HEK293 (cell line): Measurements from ENCODE around the gene RHOV.

Experiments
- CTCF ChIA-PET: fragments of 350-600 bp; formaldehyde crosslinking; extraction: SDS; loops from one replicate; lab custom pipeline; 2021; ENCODE audit warnings: antibody characterized with exemption; lab: Yijun Ruan, JAX
- POLR2A ChIA-PET: fragments of 300-600 bp; formaldehyde crosslinking; extraction: SDS; loops from one replicate; lab custom pipeline; 2020; ENCODE audit warnings: antibody characterized with exemption, inconsistent platforms; lab: Yijun Ruan, JAX
- H3K27ac ChIP-seq: fragments of 200-500 bp; sonication (Bioruptor generic); 2 replicates; pipeline ENCODE4 v1.5.1; 2014; ENCODE audit warnings: low read depth, low read length, control low read depth, inconsistent platforms; ENCODE audit errors: extremely low read depth
- H3K36me3 ChIP-seq, 2 experiments: fragments of 200-500 bp in 1 of 2; sonication (Bioruptor generic) in 1 of 2; 1 replicate in 1 of 2; 2 replicates in 1 of 2; pipeline ENCODE4 v1.5.1; 2014 to 2017; ENCODE audit warnings: inconsistent platforms in 2 of 2, low read length in 2 of 2; ENCODE audit not compliant: control insufficient read depth in 2 of 2, insufficient read depth in 1 of 2
- H3K4me1 ChIP-seq: fragments of 200-500 bp; sonication (Bioruptor generic); 2 replicates; pipeline ENCODE4 v1.5.1; 2014; ENCODE audit warnings: mild to moderate bottlenecking, low read length, inconsistent platforms; ENCODE audit not compliant: control insufficient read depth, insufficient read depth
- H3K4me3 ChIP-seq: 2 replicates; pipeline ENCODE4 v1.5.1; 2011; ENCODE audit warnings: low read depth, mild to moderate bottlenecking, control low read depth, low read length, moderate library complexity
- H3K9me3 ChIP-seq: fragments of 200-500 bp; sonication (Bioruptor generic); 2 replicates; pipeline ENCODE4 v1.5.1; 2014; ENCODE audit warnings: low read depth, low read length, inconsistent platforms; ENCODE audit not compliant: control insufficient read depth, insufficient read depth
- ATF2 ChIP-seq: fragments of 450-650 bp; formaldehyde crosslinking; IDR thresholded peaks from 2 replicates; pipeline ENCODE4 v1.5.1; 2016; ENCODE audit warnings: missing biosample characterization, missing genetic modification characterization, low read depth
- FEZF1 ChIP-seq: fragments of 450-650 bp; formaldehyde crosslinking; IDR thresholded peaks from 2 replicates; pipeline ENCODE4 v1.5.1; 2016; ENCODE audit warnings: missing biosample characterization, missing genetic modification characterization
- GLI2 ChIP-seq: fragments of 450-650 bp; formaldehyde crosslinking; IDR thresholded peaks from 2 replicates; pipeline ENCODE4; 2017; ENCODE audit warnings: missing biosample characterization, missing genetic modification characterization, low read depth, borderline replicate concordance
- GLI4 ChIP-seq: fragments of 450-650 bp; formaldehyde crosslinking; IDR thresholded peaks from 2 replicates; pipeline ENCODE4 v1.5.1; 2016; ENCODE audit warnings: missing biosample characterization, missing genetic modification characterization
- IKZF3 ChIP-seq: fragments of 450-650 bp; IDR thresholded peaks from 2 replicates; pipeline ENCODE4 v1.5.0; 2018; ENCODE audit warnings: missing biosample characterization, mild to moderate bottlenecking, missing genetic modification characterization, moderate library complexity
- SCRT1 ChIP-seq: fragments of 450-650 bp; formaldehyde crosslinking; IDR thresholded peaks from 2 replicates; pipeline ENCODE4 v1.5.1; 2016; ENCODE audit warnings: missing biosample characterization, missing genetic modification characterization, borderline replicate concordance
- TSHZ1 ChIP-seq: fragments of 450-650 bp; formaldehyde crosslinking; IDR thresholded peaks from 2 replicates; pipeline ENCODE4 v1.5.1; 2016; ENCODE audit warnings: missing biosample characterization, missing genetic modification characterization, borderline replicate concordance
- YY2 ChIP-seq: fragments of 450-650 bp; formaldehyde crosslinking; IDR thresholded peaks from 2 replicates; pipeline ENCODE4 v1.5.1; 2016; ENCODE audit warnings: missing biosample characterization, missing genetic modification characterization
- ZBTB21 ChIP-seq: fragments of 450-650 bp; formaldehyde crosslinking; IDR thresholded peaks from 2 replicates; pipeline ENCODE4 v1.5.1; 2017; ENCODE audit warnings: missing biosample characterization, missing genetic modification characterization
- ZFHX2 ChIP-seq: fragments of 450-650 bp; formaldehyde crosslinking; conservative IDR thresholded peaks from 2 replicates; pipeline ENCODE4 v1.5.1; 2016; ENCODE audit warnings: missing biosample characterization, missing genetic modification characterization
- ZNF138 ChIP-seq: fragments of 450-650 bp; formaldehyde crosslinking; IDR thresholded peaks from 2 replicates; pipeline ENCODE4 v1.5.1; 2016; ENCODE audit warnings: missing biosample characterization, missing genetic modification characterization, borderline replicate concordance
- ZNF341 ChIP-seq: fragments of 450-650 bp; formaldehyde crosslinking; IDR thresholded peaks from 2 replicates; pipeline ENCODE4; 2016; ENCODE audit warnings: low read depth, missing biosample characterization, missing genetic modification characterization
- ZNF350 ChIP-seq: fragments of 450-650 bp; formaldehyde crosslinking; IDR thresholded peaks from 2 replicates; pipeline ENCODE4 v1.5.0; 2017; ENCODE audit warnings: missing biosample characterization, mild to moderate bottlenecking, missing genetic modification characterization
- ZNF529 ChIP-seq: fragments of 450-650 bp; formaldehyde crosslinking; IDR thresholded peaks from 2 replicates; pipeline ENCODE4 v1.5.1; 2017; ENCODE audit warnings: missing genetic modification characterization, missing biosample characterization; ENCODE audit not compliant: insufficient replicate concordance
- ZNF530 ChIP-seq: fragments of 450-650 bp; formaldehyde crosslinking; IDR thresholded peaks from 2 replicates; pipeline ENCODE4 v1.5.1; 2016; ENCODE audit warnings: low read depth, missing biosample characterization, missing genetic modification characterization
- ZNF580 ChIP-seq: fragments of 450-650 bp; formaldehyde crosslinking; IDR thresholded peaks from 2 replicates; pipeline ENCODE4 v1.5.1; 2016; ENCODE audit warnings: missing biosample characterization, missing genetic modification characterization
- ZNF596 ChIP-seq: fragments of 450-650 bp; IDR thresholded peaks from 2 replicates; pipeline ENCODE4 v1.5.0; 2018; ENCODE audit warnings: missing biosample characterization, mild to moderate bottlenecking, missing genetic modification characterization, moderate library complexity
- ZNF654 ChIP-seq: fragments of 450-650 bp; formaldehyde crosslinking; IDR thresholded peaks from 2 replicates; pipeline ENCODE4 v1.5.1; 2016; ENCODE audit warnings: low read depth, missing biosample characterization, missing genetic modification characterization
- ZNF664 ChIP-seq: fragments of 450-650 bp; formaldehyde crosslinking; IDR thresholded peaks from 2 replicates; pipeline ENCODE4 v1.5.1; 2016; ENCODE audit warnings: missing biosample characterization, missing genetic modification characterization
- ZNF76 ChIP-seq: fragments of 450-650 bp; formaldehyde crosslinking; IDR thresholded peaks from 2 replicates; pipeline ENCODE4; 2016; ENCODE audit warnings: low read depth, missing biosample characterization, missing genetic modification characterization, borderline replicate concordance
- ZSCAN30 ChIP-seq: fragments of 450-650 bp; IDR thresholded peaks from 2 replicates; pipeline ENCODE4 v1.5.1; 2018; ENCODE audit warnings: missing biosample characterization, mild to moderate bottlenecking, missing genetic modification characterization, moderate library complexity

The RHOV gene

GRCh38 chr15:40909662-40910630, 35.9 kb upstream of the RHOV start:
- TF ChIP-seq ZNF664 (tag by site-specific recombination) (no peak), ZNF76 (tag by site-specific recombination) (no peak), ZNF341 (tag by site-specific recombination) (no peak), FEZF1 (tag by site-specific recombination) (no peak), GLI4 (tag by site-specific recombination) (no peak), YY2 (tag by site-specific recombination) (no peak), ZNF530 (no peak), ZNF654 (tag by site-specific recombination) (no peak), ZBTB21 (no peak), ZNF580 (no peak), IKZF3 (tag by site-specific recombination) (no peak), ZSCAN30 (no peak), ZNF350 (no peak), ATF2 (no peak)
- Histone ChIP-seq H3K9me3 (no peaks in the 10 kb centered on the region), H3K4me1 (peaks cover 2% of the 10 kb centered on the region; the same call in 1 of the 2 replicates), H3K27ac (no peak overlapping the region), H3K36me3 (peaks cover 0 to 1% of the 10 kb centered on the region in 2 experiments; a peak in 1 of 3 replicates), H3K4me3 (no peak overlapping the region)
- ChIA-PET POLR2A (no interaction called here), CTCF (interaction anchor here (1.1 to 3.1 kb wide), 5 partner anchors 14 to 112 kb away, joined by 3 to 18 read pairs (median 5); no protein-coding TSS in a partner anchor)

- peaks cover 0 to 16% of the 10 kb centered on the region in 2 experiments; a peak in 1 of 3 replicates for H3K36me3 ChIP-seq
- ChIA-PET CTCF (interaction anchor here (0.9 to 7.1 kb wide), 3 partner anchors 21 to 116 kb away, joined by 3 to 71 read pairs (median 18); partner anchors contain the start of gene DLL4), POLR2A (no interaction called here)
- TF ChIP-seq TSHZ1 (no peak), ZNF529 (tag by site-specific recombination) (no peak), ZNF596 (no peak), ZFHX2 (no peak), SCRT1 (tag by site-specific recombination) (no peak), ZNF341 (tag by site-specific recombination) (no peak), GLI2 (tag by site-specific recombination) (no peak), ZNF138 (no peak)
- H3K27ac ChIP-seq: no peak overlapping the region
- peaks cover 2% of the 10 kb centered on the region; the same call in 1 of the 2 replicates for H3K4me1 ChIP-seq
- no peaks in the 10 kb centered on the region for H3K9me3 ChIP-seq
- H3K4me3 ChIP-seq: no peak overlapping the region
Measured at GRCh38 chr15:40908095-40908494, 34.1 kb upstream of the RHOV start.
